Measurements from ENCODE around the gene OGT. TPM values are rescaled to one million over a fixed set of nuclear protein-coding genes. Genes with fewer than 3 reads are reported as not detected.

The OGT gene
- total RNA-seq, 1 donor = 200 TPM

- Histone ChIP-seq H3K27ac (ENCODE audit: low read depth, low read length) (no peak overlapping the region), H3K4me2 (ENCODE audit: insufficient read depth, low read length) (no peak overlapping the region), H2AFZ (ENCODE audit: low read length) (no peak overlapping the region), H4K20me1 (ENCODE audit: insufficient read depth, low read length) (peaks cover 7% of the 10 kb centered on the region), H3K9me3 (ENCODE audit: low read depth, low read length) (no peaks in the 10 kb centered on the region), H3K4me3 (ENCODE audit: insufficient read depth, low read length) (no peak overlapping the region), H3K36me3 (ENCODE audit: insufficient read depth, low read length) (peaks cover 28% of the 10 kb centered on the region), H3K4me1 (ENCODE audit: insufficient read depth, low read length) (no peaks in the 10 kb centered on the region), H3K27me3 (ENCODE audit: insufficient read depth, low read length) (peaks cover 5% of the 10 kb centered on the region), H3K79me2 (ENCODE audit: insufficient read depth, low read length) (no peaks in the 10 kb centered on the region)
- DNase-seq (ENCODE audit: insufficient read length, low spot score, missing footprints) = peak; percentile 67
- no peak for TF ChIP-seq CTCF (IDR thresholded peaks at IDR 0.05; ENCODE audit: extremely low read depth, low read depth, low read length)
Measured at GRCh38 chrX:71615056-71615455, 82.2 kb downstream of the OGT start.

GRCh38 chrX:71615954-71616353, 83.0 kb downstream of the OGT start:
- Histone ChIP-seq H3K4me1 (ENCODE audit: insufficient read depth, low read length) (no peaks in the 10 kb centered on the region), H4K20me1 (ENCODE audit: insufficient read depth, low read length) (peaks cover 7% of the 10 kb centered on the region), H3K27ac (ENCODE audit: low read depth, low read length) (no peak overlapping the region), H3K27me3 (ENCODE audit: insufficient read depth, low read length) (peaks cover 5% of the 10 kb centered on the region), H3K36me3 (ENCODE audit: insufficient read depth, low read length) (peaks cover 23% of the 10 kb centered on the region), H3K9me3 (ENCODE audit: low read depth, low read length) (no peaks in the 10 kb centered on the region), H3K4me3 (ENCODE audit: insufficient read depth, low read length) (no peak overlapping the region), H2AFZ (ENCODE audit: low read length) (no peak overlapping the region), H3K4me2 (ENCODE audit: insufficient read depth, low read length) (no peak overlapping the region), H3K79me2 (ENCODE audit: insufficient read depth, low read length) (no peaks in the 10 kb centered on the region)
- TF ChIP-seq CTCF (IDR thresholded peaks at IDR 0.05; ENCODE audit: extremely low read depth, low read depth, low read length) = no peak
- DNase-seq (ENCODE audit: insufficient read length, low spot score, missing footprints) = peak; percentile 32

GRCh38 chrX:71616672-71617529, 84.0 kb downstream of the OGT start:
- Histone ChIP-seq H3K79me2 (ENCODE audit: insufficient read depth, low read length) (no peaks in the 10 kb centered on the region), H3K9me3 (ENCODE audit: low read depth, low read length) (no peaks in the 10 kb centered on the region), H3K4me3 (ENCODE audit: insufficient read depth, low read length) (no peak overlapping the region), H3K36me3 (ENCODE audit: insufficient read depth, low read length) (peaks cover 16% of the 10 kb centered on the region), H3K27me3 (ENCODE audit: insufficient read depth, low read length) (peaks cover 5% of the 10 kb centered on the region), H3K4me1 (ENCODE audit: insufficient read depth, low read length) (no peaks in the 10 kb centered on the region), H3K27ac (ENCODE audit: low read depth, low read length) (no peak overlapping the region), H2AFZ (ENCODE audit: low read length) (no peak overlapping the region), H3K4me2 (ENCODE audit: insufficient read depth, low read length) (no peak overlapping the region), H4K20me1 (ENCODE audit: insufficient read depth, low read length) (peaks cover 7% of the 10 kb centered on the region)
- DNase-seq (ENCODE audit: insufficient read length, low spot score, missing footprints) = peak; percentile 52
- no peak for TF ChIP-seq CTCF (IDR thresholded peaks at IDR 0.05; ENCODE audit: extremely low read depth, low read depth, low read length)

- no peak for TF ChIP-seq CTCF (IDR thresholded peaks at IDR 0.05; ENCODE audit: extremely low read depth, low read depth, low read length)
- Histone ChIP-seq H2AFZ (ENCODE audit: low read length) (no peak overlapping the region), H4K20me1 (ENCODE audit: insufficient read depth, low read length) (peaks cover 10% of the 10 kb centered on the region), H3K9me3 (ENCODE audit: low read depth, low read length) (no peaks in the 10 kb centered on the region), H3K36me3 (ENCODE audit: insufficient read depth, low read length) (peaks cover 9% of the 10 kb centered on the region), H3K4me3 (ENCODE audit: insufficient read depth, low read length) (no peak overlapping the region), H3K4me2 (ENCODE audit: insufficient read depth, low read length) (no peak overlapping the region), H3K27ac (ENCODE audit: low read depth, low read length) (no peak overlapping the region), H3K79me2 (ENCODE audit: insufficient read depth, low read length) (no peaks in the 10 kb centered on the region), H3K4me1 (ENCODE audit: insufficient read depth, low read length) (no peaks in the 10 kb centered on the region), H3K27me3 (ENCODE audit: insufficient read depth, low read length) (peaks cover 3% of the 10 kb centered on the region)
- DNase-seq (ENCODE audit: insufficient read length, low spot score, missing footprints) = peak; percentile 63
Measured at GRCh38 chrX:71617742-71618141, 84.8 kb downstream of the OGT start.
